Type B pancreatic cell (in vitro differentiated cells): ENCODE data around the gene NR1I2. TPM values are rescaled to one million over a fixed set of nuclear protein-coding genes. Genes with fewer than 3 reads are reported as not detected.

Experiments
- DNase-seq: peaks from one replicate; pipeline ENCODE4 v3.0.0; 2021; ENCODE audit warnings: mixed read lengths; ENCODE audit not compliant: unreplicated experiment; ENCODE audit errors: extremely low spot score
- H3K27ac Mint-ChIP-seq: 2 replicates; pipeline ENCODE4 v1.8.0; 2021; ENCODE audit warnings: mild to moderate bottlenecking, mixed read lengths
- H3K27me3 Mint-ChIP-seq: 2 replicates; pipeline ENCODE4 v1.8.0; 2021; ENCODE audit warnings: mixed read lengths
- H3K36me3 Mint-ChIP-seq: 2 replicates; pipeline ENCODE4 v1.8.0; 2021; ENCODE audit warnings: mixed read lengths
- H3K4me1 Mint-ChIP-seq: one replicate; pipeline ENCODE4 v1.8.0; 2021; ENCODE audit warnings: mixed read lengths; ENCODE audit not compliant: unreplicated experiment
- H3K4me3 Mint-ChIP-seq: 2 replicates; pipeline ENCODE4 v1.8.0; 2021; ENCODE audit warnings: mild to moderate bottlenecking, mixed read lengths
- H3K9me3 Mint-ChIP-seq: 2 replicates; pipeline ENCODE4 v1.8.0; 2021; ENCODE audit warnings: mixed read lengths
- CTCF ChIP-seq: fragments of 200-600 bp; sonication (generic); conservative IDR thresholded peaks from 2 replicates; pipeline ENCODE4 v1.5.0; 2021; ENCODE audit warnings: antibody characterized with exemption, mild to moderate bottlenecking
- total RNA-seq: library from RNA; stranded (reverse); gene quantifications from 2 replicates; pipeline ENCODE4 v1.2.1, GENCODE V29; 2021; ENCODE audit warnings: low replicate concordance

NR1I2 gene
- total RNA-seq, 1 donor from 2014 or later, result 0.65 TPM

GRCh38 chr3:119779731-119780383, 2.0 kb upstream of the NR1I2 start:
- no peak overlapping the region for H3K27ac Mint-ChIP-seq
- H3K9me3 Mint-ChIP-seq, result peaks cover 7% of the 10 kb centered on the region
- H3K4me3 Mint-ChIP-seq, result no peak overlapping the region
- H3K4me1 Mint-ChIP-seq, result peaks cover 7% of the 10 kb centered on the region
- H3K27me3 Mint-ChIP-seq, result peaks cover 2% of the 10 kb centered on the region
- DNase-seq, result no peak
- no peak for TF ChIP-seq CTCF
- no peaks in the 10 kb centered on the region for H3K36me3 Mint-ChIP-seq

GRCh38 chr3:119782460-119782859, 559 bp downstream of the NR1I2 start:
- H3K36me3 Mint-ChIP-seq, result no peaks in the 10 kb centered on the region
- no peak overlapping the region for H3K27ac Mint-ChIP-seq
- H3K27me3 Mint-ChIP-seq, result no peaks in the 10 kb centered on the region
- H3K4me1 Mint-ChIP-seq, result peaks cover 7% of the 10 kb centered on the region
- no peak for DNase-seq
- no peak overlapping the region for H3K4me3 Mint-ChIP-seq
- H3K9me3 Mint-ChIP-seq, result no peaks in the 10 kb centered on the region
- TF ChIP-seq CTCF, result no peak

GRCh38 chr3:119783255-119783654, 1.4 kb downstream of the NR1I2 start:
- TF ChIP-seq CTCF, result no peak
- Mint-ChIP-seq H3K27ac (no peak overlapping the region), H3K36me3 (no peaks in the 10 kb centered on the region), H3K9me3 (no peaks in the 10 kb centered on the region), H3K27me3 (no peaks in the 10 kb centered on the region), H3K4me3 (no peak overlapping the region), H3K4me1 (peaks cover 7% of the 10 kb centered on the region)
- no peak for DNase-seq

GRCh38 chr3:119783883-119784282, 2.0 kb downstream of the NR1I2 start:
- TF ChIP-seq CTCF, result no peak
- Mint-ChIP-seq H3K4me1 (peaks cover 7% of the 10 kb centered on the region), H3K27me3 (no peaks in the 10 kb centered on the region), H3K9me3 (no peaks in the 10 kb centered on the region), H3K4me3 (no peak overlapping the region), H3K27ac (no peak overlapping the region), H3K36me3 (no peaks in the 10 kb centered on the region)
- no peak for DNase-seq

DNA sequence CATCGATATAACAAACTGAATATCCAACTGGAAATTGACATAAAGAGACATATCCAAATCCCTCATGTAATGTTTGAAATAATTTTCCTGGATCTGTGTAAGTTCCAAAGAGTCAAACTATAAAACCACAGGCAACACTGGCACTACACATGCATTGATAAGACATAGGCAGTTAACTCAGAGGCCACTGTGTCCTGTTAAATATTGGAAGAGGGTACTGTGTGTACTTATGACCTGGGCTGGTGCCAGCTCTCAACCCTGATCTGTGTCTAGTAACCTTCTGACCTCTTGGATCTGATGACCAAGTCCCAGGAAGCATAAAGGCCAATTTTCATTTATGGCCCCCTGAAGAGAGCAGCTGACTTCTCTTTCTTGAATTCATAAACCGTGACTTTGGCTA, 4.5 kb downstream of the NR1I2 start:
- H3K36me3 Mint-ChIP-seq, result no peaks in the 10 kb centered on the region
- no peak overlapping the region for H3K27ac Mint-ChIP-seq
- H3K9me3 Mint-ChIP-seq, result no peaks in the 10 kb centered on the region
- H3K4me3 Mint-ChIP-seq, result no peak overlapping the region
- no peak for DNase-seq
- peaks cover 5% of the 10 kb centered on the region for H3K4me1 Mint-ChIP-seq
- no peak for TF ChIP-seq CTCF
- H3K27me3 Mint-ChIP-seq, result no peaks in the 10 kb centered on the region

- no peaks in the 10 kb centered on the region for H3K36me3 Mint-ChIP-seq
- no peak for DNase-seq
- peaks cover 6% of the 10 kb centered on the region for H3K4me1 Mint-ChIP-seq
- H3K27me3 Mint-ChIP-seq, result no peaks in the 10 kb centered on the region
- no peak for TF ChIP-seq CTCF
- H3K9me3 Mint-ChIP-seq, result no peaks in the 10 kb centered on the region
- no peak overlapping the region for H3K4me3 Mint-ChIP-seq
- H3K27ac Mint-ChIP-seq, result no peak overlapping the region
These were observed 8.5 kb downstream of the NR1I2 start for GRCh38 chr3:119790369-119790768.
